GM18502 (cell line): Measurements from ENCODE around the gene GRIA4.
"Not testable (repeated sequence)": the region's sequence is repeated elsewhere in the genome, so short reads cannot be mapped to it uniquely, and the experiment has no call there.

Source experiments
- ATAC-seq: cut with Tn5 transposase; IDR thresholded peaks from one replicate; pipeline ENCODE4 v1.9.1; 2021; ENCODE audit warnings: mild to moderate bottlenecking; ENCODE audit not compliant: unreplicated experiment, poor library complexity

The GRIA4 gene

GRCh38 chr11:105838668-105839384 lies 229.0 kb downstream of the GRIA4 start:
- peak; percentile 64 for ATAC-seq

GRCh38 chr11:105840391-105840790 lies 230.5 kb downstream of the GRIA4 start:
- ATAC-seq: no peak

GRCh38 chr11:105852403-105852802 lies 242.5 kb downstream of the GRIA4 start:
- no peak for ATAC-seq

- no peak for ATAC-seq
Measured at GRCh38 chr11:105854269-105854668, 244.4 kb downstream of the GRIA4 start.

- ATAC-seq: no peak
Measured at GRCh38 chr11:105856954-105857353, 247.1 kb downstream of the GRIA4 start.

GRCh38 chr11:105857728-105858127 lies 247.9 kb downstream of the GRIA4 start:
- no peak for ATAC-seq

- no peak for ATAC-seq
Measured at GRCh38 chr11:105858841-105859240, 249.0 kb downstream of the GRIA4 start.

GRCh38 chr11:105860105-105860504 lies 250.2 kb downstream of the GRIA4 start:
- ATAC-seq: no peak

GRCh38 chr11:105861225-105861624 lies 251.4 kb downstream of the GRIA4 start:
- no peak for ATAC-seq

- ATAC-seq: peak; percentile 74
Measured at GRCh38 chr11:105862736-105863367, 253.0 kb downstream of the GRIA4 start.

- no peak for ATAC-seq
Measured at GRCh38 chr11:105863523-105863922, 253.7 kb downstream of the GRIA4 start.

GRCh38 chr11:105867742-105868141 lies 257.9 kb downstream of the GRIA4 start:
- ATAC-seq: no peak

GRCh38 chr11:105868762-105869285 lies 259.0 kb downstream of the GRIA4 start:
- ATAC-seq: no peak

GRCh38 chr11:105870516-105871113 lies 260.7 kb downstream of the GRIA4 start:
- ATAC-seq: no peak

GRCh38 chr11:105878510-105878909 lies 268.6 kb downstream of the GRIA4 start:
- no peak for ATAC-seq

GRCh38 chr11:105878927-105879326 lies 269.1 kb downstream of the GRIA4 start:
- ATAC-seq: not testable (repeated sequence)

GRCh38 chr11:105881027-105881426 lies 271.2 kb downstream of the GRIA4 start:
- no peak for ATAC-seq

- no peak for ATAC-seq
Measured at GRCh38 chr11:105884436-105884835, 274.6 kb downstream of the GRIA4 start.

GRCh38 chr11:105891685-105892084 lies 281.8 kb downstream of the GRIA4 start:
- ATAC-seq: no peak

GRCh38 chr11:105897161-105897560 lies 287.3 kb downstream of the GRIA4 start:
- ATAC-seq: no peak

GRCh38 chr11:105899772-105900171 lies 289.9 kb downstream of the GRIA4 start:
- ATAC-seq: no peak
